NCI-H1694 treated with DMSO at 0.1 percent for 48 hours (cell line): Measurements from ENCODE around the gene RFTN1.

Experiments used
- DNase-seq: peaks from one replicate; lab custom pipeline; 2025; lab: John Stamatoyannopoulos, UW

Gene RFTN1

DNA sequence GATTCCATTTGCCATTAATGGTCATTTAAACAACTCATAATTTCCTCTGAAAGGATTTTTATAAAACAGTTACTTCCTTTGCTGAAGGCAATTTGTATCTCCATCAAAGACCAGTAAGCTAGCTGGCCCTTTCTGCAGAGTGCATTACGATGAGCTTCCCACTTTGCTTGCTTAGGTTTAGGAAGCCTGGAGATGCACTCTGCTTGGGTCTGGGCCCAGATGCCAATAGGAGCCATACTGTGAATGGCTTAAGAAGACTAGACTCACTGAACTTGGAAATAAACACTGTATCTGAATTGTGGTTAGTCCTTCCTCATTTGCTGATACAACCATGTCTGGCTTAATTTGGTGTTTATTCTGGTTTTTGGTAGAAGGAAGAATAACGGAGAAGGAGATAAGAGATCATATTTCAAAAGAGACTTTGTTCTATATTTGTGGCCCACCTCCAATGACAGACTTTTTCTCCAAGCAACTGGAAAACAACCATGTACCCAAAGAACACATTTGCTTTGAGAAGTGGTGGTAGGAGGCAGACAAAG is 210.4 kb downstream of the RFTN1 start:
- DNase-seq, result no peak

DNA sequence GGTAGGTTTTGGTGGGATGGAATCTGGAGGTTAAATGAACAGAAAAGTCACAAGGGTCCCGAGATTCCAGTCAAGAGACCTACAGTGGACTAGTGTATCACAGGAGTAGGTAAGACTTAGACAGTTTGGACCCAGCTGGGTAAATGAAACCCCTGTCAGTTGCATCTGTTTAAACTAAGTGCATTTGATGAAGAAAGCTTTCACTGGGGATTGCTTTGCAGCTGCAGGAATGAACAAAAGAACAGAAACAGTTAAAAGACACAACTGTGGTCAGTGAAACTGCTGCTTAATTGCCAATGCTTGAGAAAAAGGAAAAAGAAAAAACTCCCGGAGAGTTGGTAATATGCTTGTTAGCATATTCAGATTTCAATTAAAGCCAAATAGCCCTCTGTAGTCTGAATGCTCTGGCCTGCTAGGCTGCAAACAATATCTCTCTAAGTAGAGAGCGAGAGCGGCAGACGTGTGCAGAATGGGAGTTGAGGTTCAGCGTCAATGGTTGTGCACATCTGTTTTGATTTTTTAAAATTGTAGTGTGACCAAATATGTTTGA is 211.3 kb downstream of the RFTN1 start:
- DNase-seq, result no peak

- DNase-seq, result no peak
Measured at GRCh38 chr3:16301507-16301906, 212.0 kb downstream of the RFTN1 start.

DNA sequence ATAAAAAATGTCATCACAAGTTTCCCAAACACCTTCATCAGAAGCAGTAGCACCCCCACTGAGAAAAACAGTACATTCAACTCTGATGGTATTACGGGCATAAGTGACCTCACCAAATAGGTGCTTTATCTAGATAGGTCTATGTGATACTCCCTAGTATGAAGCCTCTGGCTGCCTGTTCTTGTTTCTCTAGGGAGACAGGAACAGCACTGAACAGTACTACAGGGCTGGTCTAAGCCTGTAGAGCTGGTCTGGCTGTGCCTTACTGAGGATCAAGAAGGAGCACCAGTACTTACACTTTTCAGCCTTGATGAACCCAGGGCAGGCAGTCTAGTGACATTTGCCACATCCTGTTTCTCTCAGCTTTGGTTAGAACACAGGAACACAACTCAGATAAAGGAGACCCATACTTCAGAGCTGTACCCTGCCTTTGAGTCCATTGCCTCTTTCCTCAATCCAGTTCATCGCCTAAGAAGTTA is 212.6 kb downstream of the RFTN1 start:
- DNase-seq, result no peak

GRCh38 chr3:16300307-16300706 is 213.2 kb downstream of the RFTN1 start:
- no peak for DNase-seq

DNA sequence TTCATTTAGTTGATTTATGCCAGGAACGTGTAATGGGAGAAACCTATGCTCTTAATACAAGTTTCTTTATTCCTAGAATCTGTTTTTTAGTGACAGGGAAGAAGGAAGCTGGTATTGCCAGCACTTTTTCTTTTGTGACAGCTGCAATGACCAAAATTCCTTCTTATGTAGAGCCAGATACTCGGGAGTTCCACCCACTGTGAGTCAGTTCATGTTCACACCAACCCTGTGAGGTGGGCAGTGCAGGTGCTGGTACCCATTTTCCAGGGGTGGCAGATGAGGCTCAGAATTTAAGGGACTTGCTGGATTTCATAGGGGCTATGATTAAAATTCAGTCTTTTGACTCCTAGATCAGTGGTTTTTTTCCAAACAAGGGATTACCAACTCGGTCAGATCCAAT is 213.8 kb downstream of the RFTN1 start:
- DNase-seq, result no peak

- no peak for DNase-seq
Measured at GRCh38 chr3:16298891-16299290, 214.6 kb downstream of the RFTN1 start.

- no peak for DNase-seq
Measured at GRCh38 chr3:16297997-16298885, 215.3 kb downstream of the RFTN1 start.

DNA sequence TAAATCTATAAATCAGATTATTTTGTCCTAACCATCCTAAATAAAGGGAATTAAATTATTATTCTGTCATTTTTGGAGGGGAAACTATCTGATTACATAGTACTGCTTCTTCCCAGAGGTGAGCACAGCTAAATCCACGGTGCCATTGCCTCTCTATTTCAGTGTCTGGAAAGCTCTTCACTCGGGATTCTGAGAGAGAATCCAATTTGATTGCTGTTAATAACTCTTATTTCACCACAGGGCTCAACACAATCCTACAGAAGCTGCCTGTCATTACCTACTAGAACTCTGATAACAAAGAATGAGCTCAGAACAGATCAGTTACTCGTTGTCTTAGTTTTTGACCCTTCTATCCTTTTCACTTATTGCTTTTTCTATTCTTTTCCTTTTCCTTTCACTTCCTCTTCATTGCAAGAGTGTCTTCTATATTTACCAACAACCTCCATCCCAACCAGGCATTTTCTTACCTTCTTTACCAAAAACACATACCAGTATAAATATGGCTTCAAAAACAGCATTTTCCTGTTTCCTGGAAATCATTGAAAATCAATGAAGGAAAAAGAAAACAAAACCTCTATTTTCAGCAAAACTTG is 218.1 kb downstream of the RFTN1 start:
- DNase-seq, result no peak

DNA sequence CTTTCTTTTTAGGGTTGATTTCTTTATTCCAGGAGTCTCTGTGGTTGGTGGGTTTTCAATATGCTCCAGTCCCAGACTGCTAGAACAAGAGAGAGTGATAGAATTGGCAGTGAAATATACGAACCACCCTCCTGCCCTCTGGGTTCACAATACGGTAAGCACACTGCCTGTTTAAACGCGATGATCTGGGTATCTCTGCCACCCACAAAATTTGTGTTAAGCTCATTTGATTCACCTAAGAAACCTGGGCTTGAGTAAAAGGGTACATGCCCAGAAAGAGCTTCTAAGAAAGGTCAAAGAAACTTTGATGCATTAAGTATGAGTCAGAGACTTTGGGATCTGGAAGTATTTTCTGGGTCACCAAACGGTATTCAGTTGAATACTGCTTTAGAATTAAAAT is 218.7 kb downstream of the RFTN1 start:
- no peak for DNase-seq

- DNase-seq, result no peak
Measured at GRCh38 chr3:16290827-16291196, 222.7 kb downstream of the RFTN1 start.

DNA sequence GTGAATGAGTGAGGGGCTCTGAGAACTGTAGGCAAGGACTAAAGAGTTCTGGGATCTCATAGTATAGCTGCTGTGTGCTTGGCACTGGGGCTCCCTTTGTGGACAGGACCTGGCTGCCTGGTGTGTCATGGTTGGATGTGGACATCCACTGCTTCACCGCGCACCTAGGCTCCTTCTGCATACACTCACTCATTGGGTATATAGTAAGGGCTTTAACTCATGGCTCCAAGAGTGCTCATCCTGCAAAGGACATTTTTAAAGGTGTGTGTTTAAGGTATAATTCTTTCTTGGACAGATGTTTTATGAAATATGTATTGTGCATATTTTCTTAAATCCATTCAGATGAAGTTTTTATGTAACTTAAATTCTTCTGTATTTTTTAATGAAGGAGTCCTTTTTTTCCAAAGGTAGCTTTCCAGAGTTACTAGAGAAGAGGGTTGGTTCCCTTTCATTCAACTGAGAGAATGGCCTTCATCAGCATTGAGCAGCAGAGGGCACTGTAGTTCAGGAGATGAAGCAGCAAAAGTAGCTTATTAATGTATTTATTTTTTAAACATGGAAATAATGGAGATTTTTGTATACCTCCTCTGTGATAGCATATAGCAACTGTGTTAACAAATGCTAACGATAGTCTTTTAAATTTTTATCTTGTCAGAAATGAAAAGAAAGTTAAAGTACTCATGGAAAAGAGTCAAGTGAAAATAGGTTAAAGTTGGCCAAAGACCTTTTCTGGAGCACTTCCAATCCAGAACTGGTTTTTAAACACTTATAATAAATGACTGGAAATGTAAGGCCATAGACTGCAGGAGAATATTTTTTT is 223.3 kb downstream of the RFTN1 start:
- DNase-seq, result peak; percentile 19

- no peak for DNase-seq
Measured at GRCh38 chr3:16289144-16289889, 224.2 kb downstream of the RFTN1 start.

DNA sequence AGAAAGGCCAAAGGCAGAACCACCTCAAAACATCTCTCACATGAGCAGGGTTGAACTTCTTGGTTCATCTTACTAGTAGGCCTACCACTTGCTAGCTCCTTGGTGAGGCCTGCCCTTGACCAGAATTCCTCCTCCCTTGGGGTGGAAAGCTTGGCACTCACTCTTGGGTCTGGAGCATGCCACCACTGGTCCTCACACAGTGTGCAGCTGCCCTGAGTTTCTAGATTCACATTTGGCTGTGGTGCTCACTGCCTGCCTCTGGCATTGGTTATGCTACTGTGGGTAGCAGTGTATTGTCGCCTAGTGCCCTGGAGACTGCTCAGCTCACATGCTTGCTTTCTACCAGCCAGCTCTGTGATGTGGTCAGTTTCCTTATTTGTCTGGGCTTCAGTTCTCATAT is 224.8 kb downstream of the RFTN1 start:
- no peak for DNase-seq

DNA sequence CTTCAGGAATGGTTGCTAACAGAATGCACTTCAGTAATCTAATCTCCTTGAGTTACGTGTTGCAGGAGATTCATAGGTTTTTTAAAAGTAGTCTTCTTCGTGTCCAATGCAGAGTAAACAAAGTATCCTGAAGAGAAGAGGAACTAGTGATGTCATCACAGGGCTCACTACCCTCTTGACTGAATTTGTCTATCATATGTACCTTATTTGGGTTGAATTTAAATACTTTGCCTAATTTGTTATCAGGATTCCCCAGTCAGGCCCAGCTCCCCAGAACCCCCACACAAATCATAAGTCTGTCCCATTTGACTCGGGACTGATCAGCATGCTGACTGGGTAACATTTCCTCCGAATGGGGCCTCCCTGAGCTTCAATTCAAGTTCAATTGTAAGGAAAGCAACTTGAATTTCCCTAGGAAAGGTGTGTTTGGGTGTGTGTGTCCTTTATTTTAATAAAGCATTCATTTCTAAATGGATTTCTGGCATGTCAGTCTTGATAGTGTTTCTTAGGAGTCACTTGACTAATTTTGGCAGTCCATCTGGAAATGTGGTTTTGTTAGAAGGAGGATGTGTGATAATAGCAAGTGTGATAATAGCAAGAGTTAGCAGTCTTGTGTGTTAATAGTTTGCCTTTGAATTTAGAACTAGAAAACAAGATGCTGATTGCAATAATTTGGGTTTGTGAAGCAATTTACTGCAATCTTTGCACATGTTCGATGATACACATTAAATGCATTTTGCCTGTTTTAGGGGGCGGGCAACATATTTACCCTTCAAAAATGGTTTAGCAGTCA is 226.6 kb downstream of the RFTN1 start:
- no peak for DNase-seq

- no peak for DNase-seq
Measured at GRCh38 chr3:16286161-16286560, 227.3 kb downstream of the RFTN1 start.

DNA sequence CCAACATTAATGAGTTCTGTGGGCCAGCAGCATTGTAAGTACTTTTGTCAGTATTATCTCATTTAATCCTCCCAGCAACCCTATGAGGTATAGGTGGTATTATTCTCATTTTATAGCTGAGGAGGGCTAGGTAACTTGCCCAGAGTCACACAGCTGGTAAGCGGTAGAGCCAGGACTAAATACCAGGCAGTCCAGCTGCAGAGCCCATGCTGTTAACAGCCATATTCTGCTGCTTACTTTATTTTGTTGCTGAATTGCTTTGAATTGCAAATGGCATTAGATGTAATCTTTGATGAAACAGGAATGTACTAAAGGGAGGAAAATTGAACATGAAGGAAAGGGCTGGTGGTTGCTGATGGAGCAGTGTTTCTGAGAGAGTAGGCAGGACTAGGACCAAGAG is 228.9 kb downstream of the RFTN1 start:
- no peak for DNase-seq

DNA sequence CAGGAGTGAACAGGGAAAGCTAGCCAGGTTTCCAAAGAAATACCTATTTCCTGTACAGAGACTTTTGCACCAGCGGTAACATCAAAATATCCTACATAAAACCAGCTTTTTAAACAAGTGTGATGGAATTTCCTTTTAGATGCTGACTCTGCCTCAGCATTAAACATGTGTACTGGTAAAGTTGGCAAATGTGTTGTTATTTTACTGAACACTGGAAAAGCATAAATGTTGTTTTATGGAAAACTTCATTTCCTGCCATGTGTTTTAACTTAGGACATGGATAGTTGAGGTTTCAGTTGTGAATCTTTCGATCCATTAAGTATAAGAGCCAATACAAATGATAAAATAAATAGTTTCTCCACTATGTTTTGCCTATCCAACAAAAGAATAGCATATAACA is 232.8 kb downstream of the RFTN1 start:
- DNase-seq, result no peak

DNA sequence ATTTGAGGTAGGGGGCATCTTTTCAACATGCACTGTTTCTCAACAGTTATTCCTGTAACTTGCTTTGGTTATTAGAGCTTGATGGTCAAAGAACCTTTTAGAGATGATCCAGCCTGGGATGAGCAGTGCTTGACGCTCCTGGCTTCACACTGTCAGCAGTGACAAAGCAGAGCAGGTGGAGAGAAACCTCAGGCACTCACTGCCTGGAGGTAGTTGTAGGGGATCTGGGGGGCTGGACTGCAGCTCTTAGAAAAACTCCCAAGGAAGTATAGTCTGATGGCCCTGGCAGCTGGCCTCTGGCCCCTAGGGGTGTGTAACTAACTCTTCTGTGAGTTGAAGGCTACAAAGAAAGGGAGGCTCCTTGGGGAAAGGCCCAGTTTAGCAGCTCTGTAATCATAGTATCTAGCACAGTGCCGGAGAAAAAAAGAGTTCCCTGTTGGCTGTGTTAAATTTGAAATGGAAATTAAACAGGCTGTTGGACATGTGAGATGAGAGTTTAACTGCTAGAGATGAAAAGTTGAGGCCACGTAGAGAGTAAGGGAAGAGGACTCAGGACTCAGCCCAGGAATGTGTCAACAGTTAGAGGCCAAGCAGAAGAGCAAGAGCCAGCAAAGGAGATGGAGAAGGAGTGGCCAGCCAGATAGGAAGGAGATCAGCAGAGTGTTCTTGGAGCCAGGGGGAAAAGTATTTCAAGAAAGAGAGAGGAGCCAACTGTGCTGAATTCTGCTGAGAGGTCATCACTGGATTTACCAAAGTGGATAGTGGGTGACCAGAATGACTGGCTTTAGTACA is 234.3 kb downstream of the RFTN1 start:
- DNase-seq, result no peak

DNA sequence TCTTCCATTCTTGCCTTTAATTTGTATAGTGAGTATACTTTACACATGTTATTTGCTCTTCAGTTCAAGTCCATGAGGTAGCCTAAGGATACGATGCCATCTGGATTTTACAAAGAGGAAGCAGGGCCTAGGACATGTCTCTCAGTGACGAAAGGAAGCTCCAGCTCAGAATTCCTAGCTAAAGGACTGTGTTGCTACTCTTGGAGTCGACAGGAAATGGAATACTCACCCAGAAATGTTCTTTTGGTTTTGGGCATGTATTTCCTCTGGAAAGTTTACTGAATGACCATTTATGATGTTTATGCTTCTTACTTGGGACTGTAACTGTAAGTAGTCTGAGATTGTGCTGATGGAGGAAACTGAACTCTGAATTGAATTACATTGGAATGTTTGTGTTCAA is 236.0 kb downstream of the RFTN1 start:
- DNase-seq, result no peak
